H9 (cell line): ENCODE data around the gene GYG1. TPM values are rescaled to one million over a fixed set of nuclear protein-coding genes. Genes with fewer than 3 reads are reported as not detected.

ENCODE experiments used
- DNase-seq: peaks from one replicate; pipeline ENCODE4 v3.0.0-alpha.2; 2017
- H2AFZ ChIP-seq: one replicate; pipeline ENCODE4 v1.6.1; 2013; ENCODE audit warnings: mild to moderate bottlenecking, low read length, control low read depth, moderate library complexity
- H2AK5ac ChIP-seq: 2 replicates; pipeline ENCODE4 v1.6.1; 2013; ENCODE audit warnings: low read length, control low read depth, mixed read lengths; ENCODE audit not compliant: insufficient read length
- H2BK120ac ChIP-seq: one replicate; pipeline ENCODE4 v1.6.1; 2013; ENCODE audit warnings: low read depth, mild to moderate bottlenecking, low read length, control low read depth, inconsistent platforms; ENCODE audit not compliant: poor library complexity, severe bottlenecking
- H2BK12ac ChIP-seq: 2 replicates; pipeline ENCODE4 v1.6.1; 2013; ENCODE audit warnings: low read length, control low read depth, mixed read lengths, low read depth; ENCODE audit not compliant: insufficient read length
- H2BK15ac ChIP-seq: 2 replicates; pipeline ENCODE4 v1.6.1; 2013; ENCODE audit warnings: low read depth, low read length, control low read depth
- H2BK20ac ChIP-seq: one replicate; pipeline ENCODE4 v1.6.1; 2013; ENCODE audit warnings: low read depth, mild to moderate bottlenecking, low read length, control low read depth, inconsistent platforms; ENCODE audit not compliant: poor library complexity, severe bottlenecking
- H2BK5ac ChIP-seq: 2 replicates; pipeline ENCODE4 v1.6.1; 2013; ENCODE audit warnings: low read length, control low read depth, mixed read lengths; ENCODE audit not compliant: insufficient read length
- H3K14ac ChIP-seq: 2 replicates; pipeline ENCODE4 v1.6.1; 2013; ENCODE audit warnings: low read length, control low read depth; ENCODE audit not compliant: insufficient read depth
- H3K18ac ChIP-seq: 2 replicates; pipeline ENCODE4 v1.6.1; 2013; ENCODE audit warnings: low read depth, mild to moderate bottlenecking, mixed read lengths, low read length, control low read depth; ENCODE audit not compliant: insufficient read length
- H3K23ac ChIP-seq: 2 replicates; pipeline ENCODE4 v1.6.1; 2013; ENCODE audit warnings: low read length, control low read depth, mixed read lengths, low read depth; ENCODE audit not compliant: insufficient read length
- H3K23me2 ChIP-seq: 2 replicates; pipeline ENCODE4 v1.6.1; 2013; ENCODE audit warnings: low read depth, mild to moderate bottlenecking, mixed read lengths, low read length, control low read depth; ENCODE audit not compliant: insufficient read length, poor library complexity, severe bottlenecking
- H3K27ac ChIP-seq: 2 replicates; pipeline ENCODE4 v1.5.1; 2013; ENCODE audit warnings: low read length, control low read depth, mixed read lengths, low read depth; ENCODE audit not compliant: insufficient read length
- H3K27me3 ChIP-seq: 2 replicates; pipeline ENCODE4 v1.6.1; 2013; ENCODE audit warnings: low read length, control low read depth, inconsistent platforms; ENCODE audit not compliant: insufficient read depth
- H3K4ac ChIP-seq: 2 replicates; pipeline ENCODE4 v1.6.1; 2013; ENCODE audit warnings: low read depth, mild to moderate bottlenecking, control low read depth, inconsistent platforms, low read length, moderate library complexity
- H3K4me1 ChIP-seq: 2 replicates; pipeline ENCODE4 v1.6.1; 2013; ENCODE audit warnings: low read length, control low read depth, inconsistent platforms; ENCODE audit not compliant: insufficient read depth
- H3K4me2 ChIP-seq: 2 replicates; pipeline ENCODE4 v1.6.1; 2013; ENCODE audit warnings: low read length, control low read depth, mixed read lengths; ENCODE audit not compliant: insufficient read length, insufficient read depth
- H3K56ac ChIP-seq: 2 replicates; pipeline ENCODE4 v1.6.1; 2013; ENCODE audit warnings: low read depth, mild to moderate bottlenecking, mixed read lengths, low read length, control low read depth; ENCODE audit not compliant: insufficient read length
- H3K79me1 ChIP-seq: 2 replicates; pipeline ENCODE4 v1.6.1; 2013; ENCODE audit warnings: low read depth, mild to moderate bottlenecking, moderate library complexity, low read length, control low read depth, inconsistent platforms; ENCODE audit not compliant: insufficient read depth, poor library complexity, severe bottlenecking
- H3K79me2 ChIP-seq: 2 replicates; pipeline ENCODE4 v1.6.1; 2013; ENCODE audit warnings: low read length, control low read depth, inconsistent platforms; ENCODE audit not compliant: insufficient read depth
- H3K9ac ChIP-seq: 2 replicates; pipeline ENCODE4 v1.6.1; 2013; ENCODE audit warnings: low read length, control low read depth, mixed read lengths; ENCODE audit not compliant: insufficient read length; ENCODE audit errors: extremely low read depth
- H3K9me3 ChIP-seq: one replicate; pipeline ENCODE4 v1.6.1; 2013; ENCODE audit warnings: low read depth, low read length, inconsistent platforms; ENCODE audit not compliant: control insufficient read depth
- H3T11ph ChIP-seq: one replicate; pipeline ENCODE4 v1.6.1; 2013; ENCODE audit warnings: mild to moderate bottlenecking, low read length, control low read depth, inconsistent platforms
- H4K20me1 ChIP-seq: one replicate; pipeline ENCODE4 v1.6.1; 2013; ENCODE audit not compliant: control insufficient read depth, insufficient read length, insufficient read depth
- H4K5ac ChIP-seq: 2 replicates; pipeline ENCODE4 v1.6.1; 2013; ENCODE audit warnings: low read depth, mild to moderate bottlenecking, mixed read lengths, low read length, control low read depth; ENCODE audit not compliant: insufficient read length
- H4K8ac ChIP-seq: replicated peaks from 2 replicates; pipeline ENCODE4 v1.6.1; 2013; ENCODE audit warnings: low read length, control low read depth, mixed read lengths, low read depth; ENCODE audit not compliant: insufficient read length
- H4K91ac ChIP-seq: 2 replicates; pipeline ENCODE4 v1.6.1; 2013; ENCODE audit warnings: low read depth, mild to moderate bottlenecking, moderate library complexity, mixed read lengths, low read length, control low read depth; ENCODE audit not compliant: insufficient read length
- H3K27ac Mint-ChIP-seq, 3 experiments: 2 replicates in 2 of 3; 3 replicates in 1 of 3; pipeline ENCODE4 v1.8.0; 2020 to 2021; ENCODE audit warnings: mixed read lengths in 3 of 3, mild to moderate bottlenecking in 1 of 3, moderate library complexity in 1 of 3
- H3K27me3 Mint-ChIP-seq: 2 replicates; pipeline ENCODE4 v1.8.0; 2021; ENCODE audit warnings: low read depth, mild to moderate bottlenecking, moderate library complexity, mixed read lengths
- H3K36me3 Mint-ChIP-seq, 3 experiments: 2 replicates in 2 of 3; 3 replicates in 1 of 3; pipeline ENCODE4 v1.8.0; 2020 to 2021; ENCODE audit warnings: low read depth in 3 of 3, mixed read lengths in 3 of 3; ENCODE audit not compliant: insufficient read depth in 1 of 3
- H3K4me1 Mint-ChIP-seq, 2 experiments: 2 replicates each; pipeline ENCODE4 v1.8.0; 2020; ENCODE audit warnings: mixed read lengths in 2 of 2
- H3K4me3 Mint-ChIP-seq, 2 experiments: 2 replicates in 1 of 2; 3 replicates in 1 of 2; pipeline ENCODE4 v1.8.0; 2020 to 2021; ENCODE audit warnings: mild to moderate bottlenecking in 2 of 2, mixed read lengths in 2 of 2, moderate library complexity in 1 of 2
- H3K9me3 Mint-ChIP-seq, 2 experiments: 2 replicates in 1 of 2; 3 replicates in 1 of 2; pipeline ENCODE4 v1.8.0; 2020; ENCODE audit warnings: mild to moderate bottlenecking in 2 of 2, mixed read lengths in 2 of 2, moderate library complexity in 1 of 2
- WGBS: extraction: QIAGEN DNeasy Blood & Tissue Kit; methylation state at CpG from one replicate; pipeline ENCODE4 v1.1.7; 2013; ENCODE audit warnings: missing lambda C conversion rate, low lambda C conversion rate, mixed read lengths; ENCODE audit not compliant: insufficient read length; ENCODE audit errors: extremely low coverage; 5-methylcytosine and 5-hydroxymethylcytosine counted together
- total RNA-seq: library from RNA; stranded (reverse); gene quantifications from 2 replicates; pipeline ENCODE4 v1.2.1, GENCODE V29; 2021
- TF ChIP-seq, protein P1 (sequence below): fragments of 200-600 bp; sonication (generic); conservative IDR thresholded peaks from 3 replicates; pipeline ENCODE4 v1.8.0; 2021; ENCODE audit warnings: antibody characterized with exemption, mild to moderate bottlenecking

Gene GYG1
- total RNA-seq, 1 experiment from 2014 or later = 31.5 TPM

DNA sequence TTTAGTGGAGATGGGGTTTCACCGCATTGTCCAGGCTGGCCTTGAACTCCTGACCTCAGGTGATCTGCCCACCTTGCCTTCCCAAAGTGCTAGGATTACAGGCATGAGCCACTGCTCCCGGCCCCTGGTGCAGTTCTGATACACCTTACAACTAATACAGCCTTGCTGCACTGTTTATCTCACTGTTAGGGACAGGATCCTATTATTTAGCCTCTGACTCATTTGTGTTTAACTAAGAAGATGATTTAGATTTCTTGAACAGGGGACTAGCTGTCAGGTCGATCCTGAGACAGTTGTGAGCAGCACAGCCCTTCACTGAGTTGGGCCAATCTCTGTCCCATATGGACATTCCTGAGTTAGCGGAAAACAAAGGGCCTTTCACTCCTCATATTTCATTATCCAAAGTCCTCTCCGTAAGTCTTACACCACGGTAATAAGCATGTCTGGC, 19.2 kb downstream of the GYG1 start:
- no peak overlapping the region for H2BK120ac ChIP-seq
- Mint-ChIP-seq H3K27me3 (no peaks in the 10 kb centered on the region), H3K36me3 (peaks cover 5 to 43% (median 26%) of the 10 kb centered on the region in 3 experiments), H3K27ac (no peak overlapping the region), H3K4me1 (peaks cover 10% of the 10 kb centered on the region in 2 experiments), H3K9me3 (no peaks in the 10 kb centered on the region), H3K4me3 (no peak overlapping the region)
- H2BK15ac ChIP-seq = no peak overlapping the region
- no peaks in the 10 kb centered on the region for H3K27me3 ChIP-seq
- H2BK5ac ChIP-seq = no peak overlapping the region
- no peak overlapping the region for H3K27ac ChIP-seq
- no CpG with 5 or more reads among the region's 6 CpGs for WGBS
- H3K9me3 ChIP-seq = no peaks in the 10 kb centered on the region
- no peak overlapping the region for H3T11ph ChIP-seq
- no peak overlapping the region for H2BK12ac ChIP-seq
- H3K79me2 ChIP-seq = no peaks in the 10 kb centered on the region
- no peak overlapping the region for H3K9ac ChIP-seq
- H3K4me2 ChIP-seq = no peak overlapping the region
- H2AK5ac ChIP-seq = no peak overlapping the region
- H3K23me2 ChIP-seq = no peaks in the 10 kb centered on the region
- no peak overlapping the region for H4K91ac ChIP-seq
- no peaks in the 10 kb centered on the region for H3K79me1 ChIP-seq
- peaks cover 3% of the 10 kb centered on the region; the same call in 1 of the 2 replicates for H3K4me1 ChIP-seq
- H3K23ac ChIP-seq = no peak overlapping the region
- H3K56ac ChIP-seq = no peak overlapping the region
- no peak overlapping the region for H3K14ac ChIP-seq
- H4K8ac ChIP-seq = no peak overlapping the region
- H3K18ac ChIP-seq = no peak overlapping the region
- no peak overlapping the region for H2BK20ac ChIP-seq
- TF ChIP-seq, protein P1, sequence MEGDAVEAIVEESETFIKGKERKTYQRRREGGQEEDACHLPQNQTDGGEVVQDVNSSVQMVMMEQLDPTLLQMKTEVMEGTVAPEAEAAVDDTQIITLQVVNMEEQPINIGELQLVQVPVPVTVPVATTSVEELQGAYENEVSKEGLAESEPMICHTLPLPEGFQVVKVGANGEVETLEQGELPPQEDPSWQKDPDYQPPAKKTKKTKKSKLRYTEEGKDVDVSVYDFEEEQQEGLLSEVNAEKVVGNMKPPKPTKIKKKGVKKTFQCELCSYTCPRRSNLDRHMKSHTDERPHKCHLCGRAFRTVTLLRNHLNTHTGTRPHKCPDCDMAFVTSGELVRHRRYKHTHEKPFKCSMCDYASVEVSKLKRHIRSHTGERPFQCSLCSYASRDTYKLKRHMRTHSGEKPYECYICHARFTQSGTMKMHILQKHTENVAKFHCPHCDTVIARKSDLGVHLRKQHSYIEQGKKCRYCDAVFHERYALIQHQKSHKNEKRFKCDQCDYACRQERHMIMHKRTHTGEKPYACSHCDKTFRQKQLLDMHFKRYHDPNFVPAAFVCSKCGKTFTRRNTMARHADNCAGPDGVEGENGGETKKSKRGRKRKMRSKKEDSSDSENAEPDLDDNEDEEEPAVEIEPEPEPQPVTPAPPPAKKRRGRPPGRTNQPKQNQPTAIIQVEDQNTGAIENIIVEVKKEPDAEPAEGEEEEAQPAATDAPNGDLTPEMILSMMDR = no peak
- no peak overlapping the region for H4K5ac ChIP-seq
- no peak overlapping the region for H3K4ac ChIP-seq
- no peaks in the 10 kb centered on the region for H4K20me1 ChIP-seq
- no peak for DNase-seq
- no peak overlapping the region for H2AFZ ChIP-seq
